ENCODE data around the gene TCTA.

The TCTA gene

GRCh38 chr3:49410846-49411534, 1.2 kb upstream of the TCTA start:
- no peak for DNase-seq

DNA sequence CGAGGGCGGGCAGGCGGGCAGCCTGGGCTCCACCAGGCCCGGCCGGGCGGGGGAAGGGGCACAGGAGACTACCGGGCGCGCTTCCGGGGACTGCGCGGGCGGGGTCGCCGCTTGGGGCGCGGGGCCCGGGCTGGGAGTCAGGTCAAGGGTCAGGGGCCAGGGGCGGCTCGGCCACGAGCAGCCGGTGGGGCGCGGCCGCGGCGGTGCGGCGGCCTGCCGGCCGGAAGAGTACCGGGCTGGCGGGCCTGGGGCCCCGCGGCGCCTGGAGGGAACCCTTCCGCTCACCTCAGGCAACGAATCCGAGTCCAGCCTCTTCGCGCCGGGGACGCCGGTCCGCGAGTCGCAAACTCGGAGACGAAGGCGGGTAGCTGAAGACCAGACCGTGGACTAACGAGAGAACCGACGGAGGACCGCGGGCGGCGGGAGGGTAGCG, 672 bp upstream of the TCTA start:
- peak; percentile 33 to 63 (median 39) for DNase-seq

GRCh38 chr3:49412632-49413337, 562 bp downstream of the TCTA start:
- DNase-seq = no peak

GRCh38 chr3:49413338-49413734, 1.1 kb downstream of the TCTA start:
- no peak for DNase-seq

GRCh38 chr3:49414753-49415152, 2.5 kb downstream of the TCTA start:
- DNase-seq = no peak

DNA sequence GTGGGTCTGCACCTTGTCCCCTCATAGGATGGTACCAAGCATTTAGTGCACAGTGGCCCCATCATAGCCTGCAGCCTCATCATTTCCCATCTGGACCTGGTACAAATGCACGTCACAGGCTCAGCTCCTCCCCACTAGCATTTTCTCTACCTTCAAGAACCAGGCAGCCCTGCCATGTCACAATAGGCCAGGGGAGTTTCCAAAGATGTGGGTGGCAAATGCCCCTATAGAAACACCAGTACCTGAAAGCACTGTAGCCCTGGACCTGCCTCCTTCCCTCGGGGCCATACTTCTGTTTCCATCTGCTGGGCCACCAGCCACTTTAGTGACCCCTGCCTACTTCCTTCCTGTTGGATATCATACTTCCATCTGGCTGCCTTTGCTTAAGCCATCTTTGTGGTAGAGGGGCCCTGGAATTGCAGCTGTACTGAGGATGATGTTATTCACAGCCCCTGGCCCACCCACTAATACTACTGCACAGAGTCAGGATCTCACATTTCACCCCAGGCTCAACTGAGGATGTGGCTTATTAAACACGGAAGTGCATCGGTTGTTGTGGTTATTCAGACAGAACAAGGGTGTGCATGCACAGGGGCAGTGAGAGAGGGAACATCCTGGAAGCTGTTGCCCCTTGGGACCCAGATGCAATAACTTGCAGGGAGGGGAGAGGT, 3.8 kb downstream of the TCTA start:
- DNase-seq = peak; percentile 49 to 85 (median 65)

GRCh38 chr3:49416867-49417266, 4.6 kb downstream of the TCTA start:
- DNase-seq = no peak

DNA sequence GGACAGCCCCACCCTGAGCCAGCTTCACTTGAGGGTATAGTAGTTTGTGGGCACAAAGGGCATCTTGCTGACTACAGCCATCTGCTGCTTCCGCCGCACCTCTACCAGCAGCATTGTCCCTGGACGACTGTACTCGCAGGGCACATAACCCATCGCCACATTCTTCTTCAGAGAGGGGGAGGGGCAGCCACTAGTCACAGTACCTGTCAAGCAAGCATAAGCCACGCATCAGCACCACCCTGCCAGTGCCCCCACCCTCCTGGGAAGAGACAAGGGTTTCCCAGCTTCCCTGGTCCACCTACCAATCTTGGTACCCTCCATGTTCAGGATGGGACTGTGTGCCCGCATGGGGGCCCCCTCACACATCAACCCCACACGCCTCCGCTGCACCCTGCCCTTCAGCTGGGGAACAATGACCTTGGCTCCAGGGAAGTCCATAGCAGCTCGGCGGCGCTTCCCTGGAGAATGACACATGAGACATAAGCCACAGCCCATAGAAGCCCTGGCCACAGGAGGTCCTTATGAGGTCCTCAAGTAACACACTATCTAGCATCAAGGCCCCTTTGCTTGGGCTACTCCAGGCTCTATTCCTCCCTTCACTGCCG, 5.4 kb downstream of the TCTA start:
- no peak for DNase-seq

- DNase-seq = no peak
These were observed 9.7 kb downstream of the TCTA start for GRCh38 chr3:49421890-49422378.

DNA sequence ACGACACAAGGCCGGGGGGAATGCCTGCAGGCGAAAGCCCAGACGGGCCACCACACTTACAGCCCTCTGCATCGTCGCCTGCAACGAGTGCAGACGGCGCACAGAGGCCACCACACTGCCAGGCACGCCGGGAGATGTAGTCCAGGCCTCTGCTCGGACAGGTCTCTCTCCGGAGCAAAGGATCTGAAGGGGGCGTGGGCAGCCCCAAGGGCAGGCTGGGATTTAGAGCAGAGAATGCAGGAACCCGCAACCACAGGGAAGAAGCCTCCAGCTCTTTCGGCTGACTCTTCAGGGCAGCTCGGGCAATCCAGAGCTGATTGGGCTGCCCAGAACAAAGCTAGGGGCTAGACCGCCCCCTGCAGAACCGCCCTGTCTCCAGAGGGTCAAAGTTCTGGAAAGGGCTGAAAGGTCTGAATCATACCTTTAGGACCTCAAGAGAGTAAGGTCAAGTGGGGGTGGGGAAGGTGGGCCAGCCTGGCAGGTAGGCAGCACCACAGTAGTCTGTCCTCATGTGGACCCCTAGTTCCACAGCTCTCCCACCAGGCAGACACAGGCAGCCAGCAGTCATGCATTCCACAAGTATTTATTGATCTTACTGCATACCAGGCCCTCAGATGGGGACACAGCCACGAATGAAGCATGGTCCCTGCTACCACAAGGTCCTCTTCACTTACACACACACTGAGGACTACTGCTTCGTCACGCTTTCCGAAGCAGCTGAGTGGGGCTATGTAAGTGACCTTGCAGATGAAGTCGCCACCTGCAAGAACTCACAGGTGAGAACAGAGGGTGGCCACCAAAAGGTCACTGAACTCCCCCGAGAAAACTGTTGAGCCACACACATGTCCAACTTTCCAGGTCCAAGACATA, 10.4 kb downstream of the TCTA start, which contains the start of gene AMT:
AMT (minus strand) TSS at position 95 of the 870 bp plus-strand sequence; CDS start at position 72, 23 bp downstream.
- no peak for DNase-seq

GRCh38 chr3:49424816-49425215, 12.6 kb downstream of the TCTA start:
- DNase-seq = no peak

- no peak for DNase-seq
These were observed 15.4 kb downstream of the TCTA start for GRCh38 chr3:49427586-49427985.

DNA sequence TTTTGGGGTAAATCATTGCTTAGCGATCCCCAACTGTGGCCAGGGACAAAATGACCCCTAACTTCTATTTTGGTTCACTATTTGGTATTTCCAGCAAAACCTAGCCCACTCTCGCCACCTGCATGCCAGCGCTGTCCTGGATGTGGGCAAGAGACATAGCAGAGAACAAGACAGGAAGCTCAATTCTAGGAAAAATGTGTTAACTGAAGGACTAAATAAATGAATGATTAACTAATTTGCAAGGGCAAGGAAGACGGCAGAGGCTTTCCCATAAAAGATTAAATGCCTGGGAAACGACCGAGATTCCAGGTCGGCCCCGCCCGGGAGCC, 16.5 kb downstream of the TCTA start:
- DNase-seq = no peak

GRCh38 chr3:49434731-49435130, 22.5 kb downstream of the TCTA start:
- DNase-seq = no peak

- no peak for DNase-seq
These were observed 33.2 kb downstream of the TCTA start for GRCh38 chr3:49445391-49445790.

GRCh38 chr3:49453621-49454020, 41.4 kb downstream of the TCTA start:
- no peak for DNase-seq

GRCh38 chr3:49454458-49454857, 42.2 kb downstream of the TCTA start:
- DNase-seq = no peak

GRCh38 chr3:49454898-49455681, 42.9 kb downstream of the TCTA start:
- DNase-seq = no peak

DNA sequence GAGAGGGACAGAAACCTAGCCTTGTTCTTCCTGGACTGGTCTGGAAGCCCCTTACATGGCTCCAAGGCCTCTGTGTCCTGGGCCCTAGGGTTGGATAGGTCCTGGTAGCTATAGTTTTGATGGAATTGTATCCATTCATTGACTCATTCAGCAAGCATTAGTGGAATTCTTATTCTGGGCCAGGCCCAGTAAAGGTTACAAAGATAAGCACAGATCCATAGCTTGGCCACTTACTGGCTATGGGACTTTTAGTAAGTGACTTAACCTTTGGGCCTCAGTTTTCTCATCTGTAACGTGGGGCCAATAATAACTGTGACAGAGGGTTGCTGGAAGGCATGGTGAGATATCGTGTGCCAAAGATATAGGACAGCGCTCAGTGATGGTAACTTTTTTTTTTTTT, 44.2 kb downstream of the TCTA start:
- DNase-seq = no peak

DNA sequence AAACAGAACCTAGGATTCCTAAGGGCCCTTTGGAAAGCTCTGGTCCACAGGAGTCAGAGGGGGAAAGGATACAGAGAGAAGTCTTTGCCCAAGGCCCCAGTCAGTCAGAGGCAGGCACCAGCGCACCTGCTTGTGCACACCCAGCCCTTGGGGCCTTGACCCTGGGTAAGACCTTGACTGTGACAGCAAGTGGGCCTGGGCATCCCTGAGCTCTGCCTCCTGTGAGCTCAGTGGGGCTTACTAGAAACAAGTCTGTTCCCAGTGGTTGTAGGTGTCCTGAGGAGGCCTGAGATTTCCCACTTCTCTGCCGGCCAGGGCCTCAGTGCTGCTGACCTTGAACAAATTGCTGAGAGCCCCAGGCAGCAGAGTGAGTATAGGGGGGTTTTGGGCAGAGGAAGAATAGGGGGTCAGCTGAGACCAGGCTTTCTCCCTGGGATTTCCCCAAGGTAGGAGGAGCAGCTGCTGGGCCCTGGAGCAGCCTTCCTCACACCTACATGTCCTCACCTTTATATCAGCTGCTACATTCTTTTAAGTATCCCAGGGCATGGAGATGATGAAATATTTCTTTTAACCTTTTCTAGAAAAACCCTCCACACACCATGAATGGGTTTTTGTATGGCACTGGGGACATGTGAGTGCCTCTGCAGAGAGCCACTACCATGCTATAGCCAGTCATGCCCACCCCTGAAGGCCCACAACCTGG, 48.1 kb downstream of the TCTA start:
- no peak for DNase-seq

- no peak for DNase-seq
These were observed 48.7 kb downstream of the TCTA start for GRCh38 chr3:49460956-49461355.
